GM10266 (cell line): ENCODE results near the gene CDH26.

Source experiments
- DNase-seq: peaks from one replicate; pipeline ENCODE4 v3.0.0; 2012; ENCODE audit errors: extremely low spot score
- CTCF ChIP-seq: IDR thresholded peaks from 2 replicates; pipeline ENCODE4 v1.5.1; 2012; ENCODE audit warnings: mild to moderate bottlenecking, low read depth; ENCODE audit not compliant: control insufficient read depth, insufficient read depth; ENCODE audit errors: missing control alignments

CDH26 gene

GRCh38 chr20:60062431-60063047, 104.3 kb downstream of the CDH26 start:
- TF ChIP-seq CTCF: no peak
- DNase-seq: no peak

- DNase-seq: no peak
- no peak for TF ChIP-seq CTCF
Observed at GRCh38 chr20:60063048-60063451, 104.8 kb downstream of the CDH26 start.

DNA sequence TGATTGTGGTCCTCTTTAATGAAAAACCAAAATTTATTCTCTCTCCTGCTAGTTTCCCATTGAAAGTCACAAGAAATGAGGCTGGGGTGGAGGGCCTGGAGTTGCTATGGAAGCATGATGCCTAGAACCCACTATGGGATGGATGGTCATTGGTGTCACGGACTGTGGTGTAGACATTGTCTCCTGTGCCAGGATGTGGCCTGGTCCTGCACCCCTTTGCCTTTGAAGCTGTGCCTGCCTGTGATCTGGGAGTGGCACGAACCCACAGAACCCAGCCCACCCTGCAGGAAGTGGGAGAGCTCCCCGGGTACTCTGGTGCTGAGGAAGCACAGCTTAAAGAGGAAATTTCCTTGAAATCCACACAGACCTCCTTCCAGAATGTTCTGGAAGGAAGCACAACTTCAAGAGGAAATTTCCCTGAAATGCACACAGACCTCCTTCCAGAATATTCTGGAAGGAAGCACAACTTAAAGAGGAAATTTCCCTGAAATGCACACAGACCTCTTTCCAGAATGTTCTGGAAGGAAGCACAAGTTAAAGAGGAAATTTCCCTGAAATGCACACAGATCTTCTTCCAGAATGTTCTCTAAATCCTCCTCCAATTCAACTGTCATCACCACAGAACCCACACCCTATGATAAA, 105.6 kb downstream of the CDH26 start:
- no peak for TF ChIP-seq CTCF

More for the DNA sequence above, 105.6 kb downstream of the CDH26 start:
- DNase-seq: no peak
